Mesothelial cell of epicardium (in vitro differentiated cells): Measurements from ENCODE around the gene SRL. TPM values are rescaled to one million over a fixed set of nuclear protein-coding genes. Genes with fewer than 3 reads are reported as not detected.

ENCODE experiments used
- DNase-seq, 2 experiments: peaks; one replicate each; pipeline ENCODE4 v3.0.0; 2021; ENCODE audit warnings: low spot score in 2 of 2; ENCODE audit not compliant: unreplicated experiment in 2 of 2
- H3K27ac Mint-ChIP-seq: 2 replicates; pipeline ENCODE4 v1.8.0; 2021; ENCODE audit warnings: mixed read lengths
- H3K27me3 Mint-ChIP-seq: 2 replicates; pipeline ENCODE4 v1.8.0; 2021; ENCODE audit warnings: low read depth, mixed read lengths
- H3K36me3 Mint-ChIP-seq: 2 replicates; pipeline ENCODE4 v1.8.0; 2021; ENCODE audit warnings: mixed read lengths
- H3K4me1 Mint-ChIP-seq: 2 replicates; pipeline ENCODE4 v1.8.0; 2021; ENCODE audit warnings: mixed read lengths
- H3K4me3 Mint-ChIP-seq: 2 replicates; pipeline ENCODE4 v1.8.0; 2021; ENCODE audit warnings: mild to moderate bottlenecking, moderate library complexity, mixed read lengths
- H3K9me3 Mint-ChIP-seq: 2 replicates; pipeline ENCODE4 v1.8.0; 2021; ENCODE audit warnings: mixed read lengths
- total RNA-seq: library from RNA; stranded (reverse); gene quantifications from 3 replicates; pipeline ENCODE4 v1.2.1, GENCODE V29; 2021
- TF ChIP-seq, protein P1 (sequence below): fragments of 200-600 bp; sonication (generic); IDR thresholded peaks from one replicate; pipeline ENCODE4 v1.5.0; 2021; ENCODE audit warnings: antibody characterized with exemption; ENCODE audit not compliant: unreplicated experiment

SRL gene
- total RNA-seq, 1 donor from 2014 or later = 1.7 TPM

GRCh38 chr16:4283441-4283840, 41.6 kb upstream of the SRL start:
- peaks cover 4% of the 10 kb centered on the region for H3K4me1 Mint-ChIP-seq
- no peak overlapping the region for H3K4me3 Mint-ChIP-seq
- H3K27ac Mint-ChIP-seq = no peak overlapping the region
- H3K9me3 Mint-ChIP-seq = peaks cover 6% of the 10 kb centered on the region
- DNase-seq = no peak
- TF ChIP-seq, protein P1, sequence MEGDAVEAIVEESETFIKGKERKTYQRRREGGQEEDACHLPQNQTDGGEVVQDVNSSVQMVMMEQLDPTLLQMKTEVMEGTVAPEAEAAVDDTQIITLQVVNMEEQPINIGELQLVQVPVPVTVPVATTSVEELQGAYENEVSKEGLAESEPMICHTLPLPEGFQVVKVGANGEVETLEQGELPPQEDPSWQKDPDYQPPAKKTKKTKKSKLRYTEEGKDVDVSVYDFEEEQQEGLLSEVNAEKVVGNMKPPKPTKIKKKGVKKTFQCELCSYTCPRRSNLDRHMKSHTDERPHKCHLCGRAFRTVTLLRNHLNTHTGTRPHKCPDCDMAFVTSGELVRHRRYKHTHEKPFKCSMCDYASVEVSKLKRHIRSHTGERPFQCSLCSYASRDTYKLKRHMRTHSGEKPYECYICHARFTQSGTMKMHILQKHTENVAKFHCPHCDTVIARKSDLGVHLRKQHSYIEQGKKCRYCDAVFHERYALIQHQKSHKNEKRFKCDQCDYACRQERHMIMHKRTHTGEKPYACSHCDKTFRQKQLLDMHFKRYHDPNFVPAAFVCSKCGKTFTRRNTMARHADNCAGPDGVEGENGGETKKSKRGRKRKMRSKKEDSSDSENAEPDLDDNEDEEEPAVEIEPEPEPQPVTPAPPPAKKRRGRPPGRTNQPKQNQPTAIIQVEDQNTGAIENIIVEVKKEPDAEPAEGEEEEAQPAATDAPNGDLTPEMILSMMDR = no peak
- peaks cover 3% of the 10 kb centered on the region for H3K36me3 Mint-ChIP-seq
- H3K27me3 Mint-ChIP-seq = no peaks in the 10 kb centered on the region

GRCh38 chr16:4280625-4281024, 38.7 kb upstream of the SRL start:
- Mint-ChIP-seq H3K36me3 (peaks cover 3% of the 10 kb centered on the region), H3K4me1 (no peaks in the 10 kb centered on the region), H3K4me3 (no peak overlapping the region), H3K27me3 (no peaks in the 10 kb centered on the region), H3K9me3 (peaks cover 6% of the 10 kb centered on the region), H3K27ac (no peak overlapping the region)
- DNase-seq = no peak
- TF ChIP-seq, protein P1 = no peak

DNA sequence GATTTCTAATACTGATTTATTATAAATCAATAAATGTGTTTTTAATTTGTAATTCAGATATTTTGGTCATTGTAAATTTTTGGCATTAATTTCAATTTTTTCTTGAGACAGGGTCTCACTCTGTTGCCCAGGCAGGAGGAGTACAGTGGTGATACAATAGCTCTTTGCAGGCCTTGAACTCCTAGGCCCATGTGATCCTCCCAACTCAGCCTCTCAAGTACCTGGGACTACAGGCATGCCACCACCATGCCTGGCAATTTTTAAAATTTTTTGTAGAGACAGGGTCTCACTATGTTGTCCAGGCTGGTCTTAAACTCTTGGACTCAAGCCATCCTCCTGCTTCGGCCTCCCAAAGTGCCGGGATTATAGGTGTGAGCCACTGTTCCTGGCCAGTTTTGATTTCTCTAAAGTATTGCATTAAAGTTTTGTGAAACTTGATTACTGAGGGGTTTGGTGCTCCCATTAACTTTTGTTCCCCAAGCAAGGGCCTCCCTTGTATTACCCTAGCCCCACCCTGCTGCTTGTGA, 36.2 kb upstream of the SRL start:
- Mint-ChIP-seq H3K9me3 (peaks cover 6% of the 10 kb centered on the region), H3K4me1 (peaks cover 2% of the 10 kb centered on the region), H3K27me3 (no peaks in the 10 kb centered on the region), H3K4me3 (no peak overlapping the region), H3K36me3 (peaks cover 3% of the 10 kb centered on the region), H3K27ac (no peak overlapping the region)
- DNase-seq = no peak
- TF ChIP-seq, protein P1 = no peak

- Mint-ChIP-seq H3K4me3 (no peak overlapping the region), H3K36me3 (peaks cover 2% of the 10 kb centered on the region), H3K9me3 (peaks cover 3% of the 10 kb centered on the region), H3K4me1 (peaks cover 3% of the 10 kb centered on the region), H3K27ac (peak overlapping the region; percentile 16), H3K27me3 (no peaks in the 10 kb centered on the region)
- DNase-seq = no peak
- TF ChIP-seq, protein P1 = no peak
Measured at GRCh38 chr16:4275861-4276260, 34.0 kb upstream of the SRL start.

- Mint-ChIP-seq H3K4me1 (peaks cover 7% of the 10 kb centered on the region), H3K27me3 (no peaks in the 10 kb centered on the region), H3K36me3 (no peaks in the 10 kb centered on the region), H3K9me3 (no peaks in the 10 kb centered on the region), H3K27ac (peak overlapping the region; percentile 94), H3K4me3 (peak overlapping the region; percentile 82)
- peak in 1 of 2 experiments; percentile 69 for DNase-seq
- TF ChIP-seq, protein P1 = no peak
Measured at GRCh38 chr16:4273858-4274311, 32.0 kb upstream of the SRL start.
